HFF-Myc (cell line): ENCODE results near the gene PDE9A.
A peak's percentile ranks its signal among the peaks of the same experiment; 100 is the strongest.

Experiments
- DNase-seq: peaks from one replicate; pipeline ENCODE4 v3.0.0-alpha.2; 2011; ENCODE audit warnings: low read depth; ENCODE audit errors: extremely low read depth
- H3K4me3 ChIP-seq: replicated peaks from 2 replicates; pipeline ENCODE4 v1.5.1; 2011; ENCODE audit warnings: low read depth, mild to moderate bottlenecking, control low read depth, low read length
- TF ChIP-seq, protein P1 (sequence below): IDR thresholded peaks from 2 replicates; pipeline ENCODE4 v1.5.1; 2012; ENCODE audit warnings: mild to moderate bottlenecking, low read depth, low read length, control low read depth; ENCODE audit errors: missing control alignments

Gene PDE9A

GRCh38 chr21:42652527-42653230 lies 742 bp upstream of the PDE9A start:
- H3K4me3 ChIP-seq = no peak overlapping the region
- DNase-seq = no peak

GRCh38 chr21:42654179-42654912 lies 925 bp downstream of the PDE9A start:
- TF ChIP-seq, protein P1, sequence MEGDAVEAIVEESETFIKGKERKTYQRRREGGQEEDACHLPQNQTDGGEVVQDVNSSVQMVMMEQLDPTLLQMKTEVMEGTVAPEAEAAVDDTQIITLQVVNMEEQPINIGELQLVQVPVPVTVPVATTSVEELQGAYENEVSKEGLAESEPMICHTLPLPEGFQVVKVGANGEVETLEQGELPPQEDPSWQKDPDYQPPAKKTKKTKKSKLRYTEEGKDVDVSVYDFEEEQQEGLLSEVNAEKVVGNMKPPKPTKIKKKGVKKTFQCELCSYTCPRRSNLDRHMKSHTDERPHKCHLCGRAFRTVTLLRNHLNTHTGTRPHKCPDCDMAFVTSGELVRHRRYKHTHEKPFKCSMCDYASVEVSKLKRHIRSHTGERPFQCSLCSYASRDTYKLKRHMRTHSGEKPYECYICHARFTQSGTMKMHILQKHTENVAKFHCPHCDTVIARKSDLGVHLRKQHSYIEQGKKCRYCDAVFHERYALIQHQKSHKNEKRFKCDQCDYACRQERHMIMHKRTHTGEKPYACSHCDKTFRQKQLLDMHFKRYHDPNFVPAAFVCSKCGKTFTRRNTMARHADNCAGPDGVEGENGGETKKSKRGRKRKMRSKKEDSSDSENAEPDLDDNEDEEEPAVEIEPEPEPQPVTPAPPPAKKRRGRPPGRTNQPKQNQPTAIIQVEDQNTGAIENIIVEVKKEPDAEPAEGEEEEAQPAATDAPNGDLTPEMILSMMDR = no peak
- no peak for DNase-seq
- H3K4me3 ChIP-seq = peak overlapping the region; percentile 25

More at GRCh38 chr21:42652527-42653230, 742 bp upstream of the PDE9A start:
- TF ChIP-seq, protein P1 = peak; percentile 39

- DNase-seq = no peak
- H3K4me3 ChIP-seq = no peak overlapping the region
- TF ChIP-seq, protein P1 = no peak
Observed at GRCh38 chr21:42654913-42655795, 1.7 kb downstream of the PDE9A start.

- no peak overlapping the region for H3K4me3 ChIP-seq
- DNase-seq = no peak
- TF ChIP-seq, protein P1 = no peak
Observed at GRCh38 chr21:42655796-42656770, 2.7 kb downstream of the PDE9A start.

DNA sequence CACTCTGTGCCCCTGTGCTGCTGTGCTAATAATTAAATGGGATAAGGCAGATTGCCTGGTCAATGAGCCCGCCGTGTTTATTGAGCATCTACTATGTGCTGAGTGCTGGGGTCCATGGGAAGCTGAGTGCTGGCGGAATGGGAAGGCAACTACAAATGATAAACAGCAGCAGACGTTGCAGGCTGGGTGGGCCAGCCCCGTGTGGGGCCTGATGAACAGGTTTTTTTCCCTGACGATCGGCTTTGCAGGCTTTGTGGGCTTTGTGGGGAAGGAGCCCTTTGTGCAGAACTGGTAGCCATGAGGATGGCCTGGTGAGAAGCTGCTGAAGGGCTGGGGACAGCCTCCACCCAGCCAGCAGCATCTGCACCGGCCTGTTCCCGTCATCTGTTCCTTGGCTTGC lies 3.5 kb downstream of the PDE9A start:
- no peak overlapping the region for H3K4me3 ChIP-seq
- DNase-seq = no peak

More for the DNA sequence above, 3.5 kb downstream of the PDE9A start:
- TF ChIP-seq, protein P1 = no peak
